OCI-LY3 (cell line): ENCODE data around the gene TLE5.
A peak's percentile ranks its signal among the peaks of the same experiment; 100 is the strongest.

Experiments
- CTCF ChIP-seq: fragments of 200-600, 300-600 bp; sonication (generic); IDR thresholded peaks from 2 replicates; pipeline ENCODE4 v1.5.1; 2014; ENCODE audit warnings: antibody characterized with exemption, low read length, low read depth
- EZH2phosphoT487 ChIP-seq: fragments of 200-600 bp; shearing (Covaris generic); IDR thresholded peaks from 2 replicates; pipeline ENCODE4 v1.6.1; 2018; ENCODE audit warnings: antibody characterized with exemption, mixed run types, low read depth

- peak; percentile 54 for TF ChIP-seq CTCF
- no peak for TF ChIP-seq EZH2phosphoT487
Observed at GRCh38 chr19:3061182-3062161, 823 bp downstream of the TLE5 start.
